Suppressor macrophage treated with lipopolysaccharide for 4 hours (primary cell): ENCODE results near the gene HOMEZ.
A peak's percentile ranks its signal among the peaks of the same experiment; 100 is the strongest.
"Not testable (repeated sequence)": the region's sequence is repeated elsewhere in the genome, so short reads cannot be mapped to it uniquely, and the experiment has no call there.

Experiments
- DNase-seq: peaks from one replicate; pipeline ENCODE4 v3.0.0-alpha.2; 2020

The HOMEZ gene

DNA sequence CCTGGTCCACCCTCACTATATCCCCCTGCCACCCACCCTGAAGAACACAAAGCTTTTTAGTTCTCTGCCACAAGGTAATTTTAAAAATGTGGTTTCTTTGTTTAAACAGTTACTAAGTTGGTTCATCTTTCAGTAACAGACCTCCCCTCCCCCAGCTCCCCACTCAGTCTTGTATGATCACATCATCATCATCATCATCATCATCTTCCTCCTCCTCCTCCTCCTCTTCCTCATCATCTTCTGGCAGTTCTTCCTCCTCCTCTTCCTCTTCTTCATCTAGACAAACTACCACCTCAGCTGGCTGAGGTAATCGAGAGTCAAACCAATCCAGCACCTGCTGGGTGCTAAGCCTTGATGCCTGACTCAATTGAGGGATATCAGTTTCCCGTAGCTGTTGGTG lies 10.5 kb downstream of the HOMEZ start:
- DNase-seq: no peak

DNA sequence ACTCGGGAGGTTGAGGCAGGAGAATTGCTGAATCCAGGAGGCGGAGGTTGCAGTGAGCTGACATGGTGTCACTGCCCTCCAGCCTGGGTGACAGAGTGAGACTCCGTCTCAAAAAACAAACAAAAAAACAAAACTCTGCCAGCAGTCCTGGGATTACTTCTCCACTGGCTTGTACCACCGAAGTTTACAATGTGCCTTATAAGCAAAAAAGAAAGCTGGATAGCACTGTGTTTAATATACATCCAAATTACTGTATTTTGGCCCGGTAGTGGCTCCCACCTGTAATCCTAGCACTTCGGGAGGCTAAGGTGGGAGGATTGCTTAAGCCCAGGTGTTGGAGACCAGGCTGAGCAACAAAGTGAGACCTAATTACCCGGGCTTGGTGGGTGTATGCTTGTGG lies 16.7 kb downstream of the HOMEZ start:
- no peak for DNase-seq

DNA sequence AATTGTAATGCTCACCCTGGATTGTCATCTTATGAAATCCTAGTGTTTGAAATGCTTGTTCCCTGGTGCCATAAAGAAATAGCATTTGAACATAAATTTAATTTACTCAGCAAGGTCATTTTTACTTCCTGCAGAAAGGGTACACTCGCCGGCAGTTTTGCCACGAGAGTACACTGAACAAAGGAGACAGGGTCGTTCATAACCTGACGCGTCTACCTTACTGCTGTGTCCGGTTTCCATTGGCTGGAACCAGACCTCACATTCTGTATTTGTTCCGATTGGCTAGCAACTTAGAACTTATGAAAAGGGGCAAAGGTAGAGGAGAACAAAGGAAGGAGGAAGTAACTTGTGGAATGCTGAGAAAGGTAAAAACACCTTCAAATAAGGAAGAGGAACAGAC lies 25.1 kb downstream of the HOMEZ start:
- not testable (repeated sequence) for DNase-seq

- peak; percentile 16 for DNase-seq
These were observed 26.5 kb downstream of the HOMEZ start for GRCh38 chr14:23259426-23259825.

GRCh38 chr14:23258256-23258655 lies 27.7 kb downstream of the HOMEZ start:
- no peak for DNase-seq

DNA sequence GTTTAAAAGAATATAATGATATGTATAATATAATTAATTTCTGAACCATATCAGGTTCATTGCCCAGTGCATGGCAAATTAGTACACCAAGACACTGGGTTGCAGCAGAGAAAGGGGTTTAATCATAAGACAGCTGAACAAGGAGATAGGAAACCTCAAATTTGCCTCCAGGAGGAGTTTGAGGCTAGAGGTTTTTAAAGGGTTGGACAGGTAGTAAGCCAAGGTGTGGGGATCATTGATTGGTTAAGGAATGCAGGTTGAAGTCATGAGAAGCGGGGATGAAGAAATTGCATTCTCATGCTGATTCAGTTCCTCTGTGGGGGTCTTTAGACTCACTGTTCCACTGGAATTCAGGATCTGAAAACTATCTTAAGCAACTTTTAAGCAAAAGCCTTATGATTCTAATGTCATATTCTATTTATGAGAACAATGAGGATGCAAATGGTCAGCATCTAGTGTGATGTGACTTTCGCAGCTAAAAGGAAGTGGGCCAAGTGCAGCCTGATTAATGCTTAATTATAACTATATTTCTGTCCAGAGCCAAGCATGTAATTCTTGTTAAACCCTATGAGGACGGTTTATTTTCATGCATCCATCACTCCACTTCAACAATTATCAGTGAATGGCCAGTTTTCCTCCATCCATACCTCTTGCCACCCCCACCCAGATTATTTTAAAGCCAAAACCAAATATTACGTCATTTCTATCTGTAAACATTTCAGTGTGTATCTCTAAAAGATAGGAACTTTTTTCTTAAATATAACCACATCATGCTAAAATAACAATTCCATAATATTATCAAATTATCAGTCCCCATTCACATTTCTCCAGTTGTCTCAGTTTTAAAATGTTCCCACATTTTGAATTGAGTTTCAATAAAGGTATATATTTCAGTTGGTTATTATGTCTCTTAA lies 33.3 kb downstream of the HOMEZ start:
- DNase-seq: peak; percentile 74

DNA sequence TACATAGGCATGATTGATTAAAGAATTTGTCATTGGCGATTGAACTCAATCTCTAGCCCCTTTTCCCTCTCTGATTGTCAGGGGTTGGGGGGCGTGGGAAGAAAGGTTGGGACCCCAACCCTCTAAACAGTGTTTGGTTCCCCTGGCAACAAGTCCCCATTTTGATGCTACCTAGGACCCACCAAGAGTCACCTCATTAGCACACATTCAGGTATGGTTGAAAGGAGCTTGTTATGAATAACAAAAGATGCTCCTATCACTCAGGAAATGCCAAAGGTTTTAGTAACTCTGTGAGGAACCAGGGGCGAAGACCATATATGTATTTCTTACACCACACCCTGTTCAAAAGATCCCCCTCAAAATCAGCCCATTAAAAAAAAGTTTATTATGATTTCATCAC lies 33.9 kb downstream of the HOMEZ start:
- DNase-seq: no peak

DNA sequence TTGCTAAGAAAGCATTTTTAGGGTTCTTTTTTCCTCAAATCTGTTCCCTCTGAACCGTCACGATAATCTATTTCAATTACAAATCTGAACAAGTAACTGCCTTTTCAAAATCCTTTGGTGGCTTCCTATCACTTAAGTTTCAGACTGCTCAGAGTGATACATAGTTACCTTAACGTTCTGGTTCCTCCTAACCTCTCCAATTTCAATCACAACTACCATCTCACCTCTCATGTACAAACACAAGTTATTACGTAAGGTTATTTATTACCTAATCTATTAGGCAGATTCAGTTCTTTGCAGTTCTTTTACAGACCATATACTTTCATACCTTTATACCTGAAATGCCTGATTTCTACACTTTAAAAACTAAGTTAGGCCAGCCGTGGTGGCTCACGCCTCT lies 36.1 kb downstream of the HOMEZ start:
- DNase-seq: no peak

DNA sequence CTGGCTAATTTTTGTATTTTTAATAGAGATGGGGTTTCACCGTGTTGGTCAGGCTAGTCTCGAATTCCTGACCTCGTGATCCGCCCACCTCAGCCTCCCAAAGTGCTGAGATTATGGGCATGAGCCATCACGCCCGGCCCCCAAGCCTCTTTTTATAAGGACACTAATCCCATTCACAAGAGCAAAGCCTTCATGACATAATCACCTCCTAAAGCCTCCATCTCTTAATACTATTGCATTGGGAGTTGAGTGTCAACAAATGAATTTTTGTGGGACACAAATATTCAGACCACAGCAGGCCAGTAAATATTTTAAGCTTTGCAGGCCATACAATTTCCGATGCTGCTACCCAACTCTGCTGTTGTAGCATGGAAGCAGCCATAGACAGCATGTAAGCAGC lies 37.3 kb downstream of the HOMEZ start:
- no peak for DNase-seq

DNA sequence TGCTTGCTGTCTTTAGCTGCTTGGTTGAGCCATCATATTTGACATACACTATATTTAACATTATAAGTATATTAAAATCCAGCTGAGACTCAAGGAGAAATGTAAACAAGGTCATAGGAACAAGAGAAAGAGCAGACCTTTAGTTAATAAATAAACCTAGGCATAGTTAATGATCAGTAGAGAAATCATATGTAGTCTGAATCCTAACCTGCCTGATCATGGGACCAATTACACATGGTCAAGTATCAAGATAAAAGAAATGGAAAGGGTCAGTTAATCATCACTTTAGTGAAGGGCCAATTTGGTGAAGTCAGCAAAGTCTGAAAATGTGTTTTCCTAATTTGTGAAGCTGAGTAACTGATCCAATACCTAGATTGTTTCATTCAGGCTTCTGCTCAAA lies 40.6 kb downstream of the HOMEZ start:
- no peak for DNase-seq

GRCh38 chr14:23243066-23243465 lies 42.9 kb downstream of the HOMEZ start:
- no peak for DNase-seq

DNA sequence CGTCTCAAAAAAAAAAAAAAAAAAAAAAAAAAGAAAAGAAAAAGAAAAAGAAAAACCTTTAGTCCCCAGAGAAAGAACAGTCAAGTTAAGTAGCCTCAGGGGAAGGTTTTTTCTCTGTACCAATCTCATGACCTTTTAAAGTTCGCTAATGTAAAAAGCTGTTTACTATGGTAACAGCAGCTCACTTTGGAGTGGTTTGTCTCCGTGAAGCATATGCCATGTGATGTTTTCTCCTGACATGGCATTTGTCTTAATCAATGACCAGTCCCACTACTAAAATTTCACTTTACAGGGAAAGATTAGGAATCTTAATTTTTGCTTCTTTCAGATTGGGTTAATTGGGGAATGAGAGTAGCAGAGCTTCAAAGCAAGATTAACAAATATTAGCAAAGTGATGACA lies 43.9 kb downstream of the HOMEZ start:
- DNase-seq: no peak

- DNase-seq: not testable (repeated sequence)
These were observed 44.7 kb downstream of the HOMEZ start for GRCh38 chr14:23241061-23241715.

DNA sequence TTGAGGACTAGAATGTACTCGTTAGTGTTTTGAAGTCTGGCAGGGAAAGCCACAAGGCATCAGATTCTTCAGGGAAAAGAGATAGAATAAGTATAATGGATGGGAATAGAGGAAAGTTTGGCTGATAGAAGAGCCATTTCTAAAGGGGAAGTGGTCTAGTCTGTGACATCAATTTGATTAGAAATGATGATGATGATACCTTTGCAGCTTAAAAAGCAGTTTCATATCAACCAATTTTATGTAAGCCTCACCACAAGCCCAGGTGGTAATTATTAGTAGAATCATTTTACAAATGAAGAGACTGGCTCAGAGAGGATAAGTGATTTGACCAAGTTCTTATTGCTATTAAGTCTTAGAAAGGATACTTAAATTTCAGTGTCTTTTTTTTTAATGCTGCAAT lies 45.3 kb downstream of the HOMEZ start:
- no peak for DNase-seq

GRCh38 chr14:23237772-23238594 lies 47.9 kb downstream of the HOMEZ start, which contains the start of gene RNF212B:
Gene RNF212B (plus strand): TSS chr14:23237936. CDS start chr14:23240346, 2,410 bp downstream.
- peak; percentile 93 for DNase-seq

- not testable (repeated sequence) for DNase-seq
These were observed 53.6 kb downstream of the HOMEZ start for GRCh38 chr14:23232241-23232808.

GRCh38 chr14:23228812-23229211 lies 57.1 kb downstream of the HOMEZ start:
- DNase-seq: peak; percentile 32

DNA sequence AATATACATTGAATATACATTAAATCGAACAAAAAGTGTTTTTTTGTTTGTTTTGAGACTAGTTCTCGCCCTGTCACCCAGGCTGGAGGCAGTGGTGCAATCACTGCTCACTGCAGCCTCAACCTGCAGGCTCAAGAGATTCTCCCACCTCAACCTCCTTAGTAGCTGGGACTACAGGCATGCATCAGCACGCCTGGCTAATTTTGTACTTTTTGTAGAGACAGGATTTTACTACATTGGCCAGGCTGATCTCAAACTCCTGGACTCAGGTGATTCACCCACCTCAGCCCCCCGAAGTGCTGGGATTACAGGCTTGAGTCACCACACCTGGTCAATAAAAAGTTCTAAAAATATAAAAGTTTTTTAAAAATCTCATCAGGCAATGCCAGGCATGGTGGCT lies 58.4 kb downstream of the HOMEZ start:
- no peak for DNase-seq

DNA sequence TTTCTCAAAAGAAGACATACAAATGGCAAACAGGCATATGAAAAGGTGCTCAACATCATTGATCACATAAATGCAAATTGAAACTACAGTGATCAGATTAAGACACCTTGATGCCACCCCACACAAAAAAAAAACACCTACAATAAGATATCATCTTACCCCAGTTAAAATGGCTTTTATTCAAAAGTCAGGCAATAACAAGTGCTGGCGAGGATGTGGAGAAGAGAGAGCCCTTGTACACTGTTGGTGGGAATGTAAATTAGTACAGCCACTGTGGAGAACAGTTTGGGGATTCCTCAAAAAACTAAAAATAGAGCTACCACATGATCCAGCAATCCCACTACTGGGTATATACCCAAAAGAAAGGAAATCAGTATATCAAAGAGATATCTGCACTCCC lies 61.0 kb downstream of the HOMEZ start:
- DNase-seq: not testable (repeated sequence)
